ENCODE data around the gene CHN1. TPM values are rescaled to one million over a fixed set of nuclear protein-coding genes. Genes with fewer than 3 reads are reported as not detected.

Gene CHN1
- total RNA-seq, 2 experiments from 2014 or later = 0.68 to 1.5 TPM

- ChIA-PET CTCF (no interaction called here), POLR2A (interaction anchor here (1.0 kb wide), 1 partner anchor 15 kb away, joined by 3 read pairs; no protein-coding TSS in a partner anchor)
- no peaks in the 10 kb centered on the region for H3K36me3 Mint-ChIP-seq (ENCODE audit: low read depth)
- H3K9me3 Mint-ChIP-seq = no peaks in the 10 kb centered on the region
- no peak overlapping the region for H3K27ac Mint-ChIP-seq
- no peak overlapping the region for H3K4me3 Mint-ChIP-seq
- no peak for DNase-seq
- no peaks in the 10 kb centered on the region for H3K4me1 Mint-ChIP-seq
- no peaks in the 10 kb centered on the region for H3K27me3 Mint-ChIP-seq
Measured at GRCh38 chr2:174888146-174888545, 117.0 kb downstream of the CHN1 start.

GRCh38 chr2:174882416-174882815, 122.8 kb downstream of the CHN1 start:
- H3K27me3 Mint-ChIP-seq = no peaks in the 10 kb centered on the region
- H3K36me3 Mint-ChIP-seq (ENCODE audit: low read depth) = no peaks in the 10 kb centered on the region
- DNase-seq = no peak
- no peaks in the 10 kb centered on the region for H3K9me3 Mint-ChIP-seq
- no peak overlapping the region for H3K4me3 Mint-ChIP-seq
- H3K4me1 Mint-ChIP-seq = no peaks in the 10 kb centered on the region
- ChIA-PET POLR2A (no interaction called here), CTCF (interaction anchor here (1.4 kb wide), 1 partner anchor 133 kb away, joined by 4 read pairs; no protein-coding TSS in a partner anchor)
- no peak overlapping the region for H3K27ac Mint-ChIP-seq

- CTCF ChIA-PET = interaction anchor here (1.3 to 1.4 kb wide), 2 partner anchors 32 to 133 kb away, joined by 4 to 5 read pairs; no protein-coding TSS in a partner anchor
- no peaks in the 10 kb centered on the region for H3K36me3 Mint-ChIP-seq (ENCODE audit: low read depth)
- DNase-seq = no peak
- no peaks in the 10 kb centered on the region for H3K27me3 Mint-ChIP-seq
- no peak overlapping the region for H3K4me3 Mint-ChIP-seq
- no peaks in the 10 kb centered on the region for H3K4me1 Mint-ChIP-seq
- no peaks in the 10 kb centered on the region for H3K9me3 Mint-ChIP-seq
- POLR2A ChIA-PET = no interaction called here
- no peak overlapping the region for H3K27ac Mint-ChIP-seq
Measured at GRCh38 chr2:174881678-174882077, 123.5 kb downstream of the CHN1 start.

GRCh38 chr2:174878537-174879147, 126.5 kb downstream of the CHN1 start:
- no peak overlapping the region for H3K27ac Mint-ChIP-seq
- H3K4me1 Mint-ChIP-seq = no peaks in the 10 kb centered on the region
- no peaks in the 10 kb centered on the region for H3K27me3 Mint-ChIP-seq
- ChIA-PET POLR2A (no interaction called here), CTCF (no interaction called here)
- no peaks in the 10 kb centered on the region for H3K36me3 Mint-ChIP-seq (ENCODE audit: low read depth)
- H3K4me3 Mint-ChIP-seq = no peak overlapping the region
- no peaks in the 10 kb centered on the region for H3K9me3 Mint-ChIP-seq
- no peak for DNase-seq

GRCh38 chr2:174877751-174878150, 127.4 kb downstream of the CHN1 start:
- no peaks in the 10 kb centered on the region for H3K4me1 Mint-ChIP-seq
- DNase-seq = no peak
- peaks cover 2% of the 10 kb centered on the region for H3K27me3 Mint-ChIP-seq
- ChIA-PET CTCF (no interaction called here), POLR2A (no interaction called here)
- no peak overlapping the region for H3K4me3 Mint-ChIP-seq
- H3K27ac Mint-ChIP-seq = no peak overlapping the region
- no peaks in the 10 kb centered on the region for H3K9me3 Mint-ChIP-seq
- H3K36me3 Mint-ChIP-seq (ENCODE audit: low read depth) = no peaks in the 10 kb centered on the region

- Mint-ChIP-seq H3K27me3 (peaks cover 2% of the 10 kb centered on the region), H3K4me3 (no peak overlapping the region), H3K9me3 (no peaks in the 10 kb centered on the region), H3K36me3 (ENCODE audit: low read depth) (no peaks in the 10 kb centered on the region), H3K27ac (no peak overlapping the region), H3K4me1 (no peaks in the 10 kb centered on the region)
- DNase-seq = no peak
- ChIA-PET POLR2A (no interaction called here), CTCF (no interaction called here)
Measured at GRCh38 chr2:174877301-174877700, 127.9 kb downstream of the CHN1 start.

- ChIA-PET CTCF (no interaction called here), POLR2A (no interaction called here)
- Mint-ChIP-seq H3K9me3 (no peaks in the 10 kb centered on the region), H3K36me3 (ENCODE audit: low read depth) (no peaks in the 10 kb centered on the region), H3K4me1 (no peaks in the 10 kb centered on the region), H3K4me3 (no peak overlapping the region), H3K27ac (no peak overlapping the region), H3K27me3 (peaks cover 2% of the 10 kb centered on the region)
- no peak for DNase-seq
Measured at GRCh38 chr2:174874085-174874484, 131.1 kb downstream of the CHN1 start.

GRCh38 chr2:174873471-174873870, 131.7 kb downstream of the CHN1 start:
- Mint-ChIP-seq H3K36me3 (ENCODE audit: low read depth) (no peaks in the 10 kb centered on the region), H3K27me3 (peaks cover 2% of the 10 kb centered on the region), H3K4me1 (no peaks in the 10 kb centered on the region), H3K4me3 (no peak overlapping the region), H3K27ac (no peak overlapping the region), H3K9me3 (no peaks in the 10 kb centered on the region)
- ChIA-PET CTCF (no interaction called here), POLR2A (no interaction called here)
- no peak for DNase-seq

GRCh38 chr2:174870787-174871186, 134.4 kb downstream of the CHN1 start:
- no peak for DNase-seq
- H3K9me3 Mint-ChIP-seq = no peaks in the 10 kb centered on the region
- CTCF ChIA-PET = no interaction called here
- H3K36me3 Mint-ChIP-seq (ENCODE audit: low read depth) = no peaks in the 10 kb centered on the region
- H3K4me1 Mint-ChIP-seq = no peaks in the 10 kb centered on the region
- POLR2A ChIA-PET = no interaction called here
- H3K27ac Mint-ChIP-seq = no peak overlapping the region
- peaks cover 4% of the 10 kb centered on the region for H3K27me3 Mint-ChIP-seq
- no peak overlapping the region for H3K4me3 Mint-ChIP-seq

- no peak for DNase-seq
- no peaks in the 10 kb centered on the region for H3K4me1 Mint-ChIP-seq
- H3K27ac Mint-ChIP-seq = no peak overlapping the region
- peaks cover 6% of the 10 kb centered on the region for H3K27me3 Mint-ChIP-seq
- CTCF ChIA-PET = no interaction called here
- H3K4me3 Mint-ChIP-seq = no peak overlapping the region
- no peaks in the 10 kb centered on the region for H3K9me3 Mint-ChIP-seq
- POLR2A ChIA-PET = no interaction called here
- no peaks in the 10 kb centered on the region for H3K36me3 Mint-ChIP-seq (ENCODE audit: low read depth)
Measured at GRCh38 chr2:174868878-174869277, 136.3 kb downstream of the CHN1 start.

GRCh38 chr2:174866421-174866820, 138.8 kb downstream of the CHN1 start:
- H3K4me1 Mint-ChIP-seq = no peaks in the 10 kb centered on the region
- H3K27me3 Mint-ChIP-seq = peaks cover 4% of the 10 kb centered on the region
- no peak overlapping the region for H3K4me3 Mint-ChIP-seq
- no peak for DNase-seq
- POLR2A ChIA-PET = no interaction called here
- CTCF ChIA-PET = interaction anchor here (1.1 kb wide), 1 partner anchor 116 kb away, joined by 3 read pairs; no protein-coding TSS in a partner anchor
- H3K36me3 Mint-ChIP-seq (ENCODE audit: low read depth) = no peaks in the 10 kb centered on the region
- no peak overlapping the region for H3K27ac Mint-ChIP-seq
- no peaks in the 10 kb centered on the region for H3K9me3 Mint-ChIP-seq

- Mint-ChIP-seq H3K4me1 (no peaks in the 10 kb centered on the region), H3K4me3 (no peak overlapping the region), H3K36me3 (ENCODE audit: low read depth) (no peaks in the 10 kb centered on the region), H3K9me3 (no peaks in the 10 kb centered on the region), H3K27me3 (peaks cover 4% of the 10 kb centered on the region), H3K27ac (no peak overlapping the region)
- DNase-seq = no peak
- POLR2A ChIA-PET = no interaction called here
- CTCF ChIA-PET = no interaction called here
Measured at GRCh38 chr2:174863183-174863582, 142.0 kb downstream of the CHN1 start.

- no peak overlapping the region for H3K4me3 Mint-ChIP-seq
- CTCF ChIA-PET = no interaction called here
- H3K9me3 Mint-ChIP-seq = no peaks in the 10 kb centered on the region
- H3K4me1 Mint-ChIP-seq = no peaks in the 10 kb centered on the region
- DNase-seq = no peak
- no peaks in the 10 kb centered on the region for H3K27me3 Mint-ChIP-seq
- POLR2A ChIA-PET = no interaction called here
- H3K36me3 Mint-ChIP-seq (ENCODE audit: low read depth) = no peaks in the 10 kb centered on the region
- H3K27ac Mint-ChIP-seq = no peak overlapping the region
Measured at GRCh38 chr2:174859563-174860169, 145.5 kb downstream of the CHN1 start.

- POLR2A ChIA-PET = no interaction called here
- no peaks in the 10 kb centered on the region for H3K4me1 Mint-ChIP-seq
Measured at GRCh38 chr2:174858745-174859144, 146.4 kb downstream of the CHN1 start.

More at GRCh38 chr2:174858745-174859144, 146.4 kb downstream of the CHN1 start:
- CTCF ChIA-PET = no interaction called here
- no peak overlapping the region for H3K27ac Mint-ChIP-seq
- no peaks in the 10 kb centered on the region for H3K36me3 Mint-ChIP-seq (ENCODE audit: low read depth)
- no peak overlapping the region for H3K4me3 Mint-ChIP-seq
- no peak for DNase-seq
- H3K27me3 Mint-ChIP-seq = no peaks in the 10 kb centered on the region
- no peaks in the 10 kb centered on the region for H3K9me3 Mint-ChIP-seq

All from activated CD4-positive, alpha-beta memory T cell treated with anti-CD3 and anti-CD28 coated beads, Interleukin-2, amount 10 ng/mL, durations not matched to agents 7 days and 5 days (primary cell).